ENCODE measurements around the gene RPS18. TPM values are rescaled to one million over a fixed set of nuclear protein-coding genes. Genes with fewer than 3 reads are reported as not detected.

RPS18 gene
- 2,439 to 2,832 TPM (median 2,552 TPM) in 5 replicates for total RNA-seq (2022; extraction: Qiagen RNA extraction; ENCODE audit: low read depth)

DNA sequence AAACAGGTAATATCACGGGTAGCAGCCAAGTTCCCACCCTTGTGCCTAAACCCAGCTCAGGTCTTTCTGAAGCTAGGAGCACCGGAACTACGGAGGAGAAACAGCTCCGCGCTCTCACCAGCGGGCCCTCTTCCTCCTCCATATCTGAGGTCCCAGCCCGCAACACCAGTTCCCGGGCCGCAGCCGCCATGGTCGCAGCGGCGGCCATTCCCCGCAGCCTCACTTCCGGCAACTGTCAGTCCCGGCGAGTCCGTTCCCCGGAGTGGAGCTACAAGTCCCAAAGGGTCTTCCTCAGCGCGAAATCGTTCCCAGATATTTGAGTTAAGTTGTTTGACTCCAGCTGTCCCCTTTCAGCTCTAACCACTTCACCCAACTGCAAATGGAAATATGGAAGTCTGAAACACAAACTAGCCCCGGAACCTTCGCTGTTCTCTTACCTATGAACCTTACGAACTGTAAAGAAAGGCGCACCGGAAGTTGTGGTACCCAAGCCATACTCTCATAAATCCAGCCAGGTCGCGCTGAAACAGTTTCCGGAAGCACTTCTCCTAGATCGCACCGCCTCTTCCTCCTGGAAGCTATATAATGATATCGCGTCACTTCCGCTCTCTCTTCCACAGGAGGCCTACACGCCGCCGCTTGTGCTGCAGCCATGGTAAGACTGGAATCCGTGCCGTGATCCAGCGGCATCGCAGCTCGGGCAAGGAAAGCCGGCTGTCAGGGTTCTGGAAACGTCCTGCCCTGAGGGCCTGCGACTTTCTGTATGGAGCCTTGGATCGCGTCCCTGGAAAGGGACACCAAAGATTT is at the start of gene RPS18, which contains the start of gene VPS52:
Gene RPS18, plus strand, starts transcription at position 608 of the 807 bp plus-strand sequence. Its CDS starts 45 bp downstream, at position 653.
Gene VPS52, minus strand, starts transcription at position 409 of the 807 bp plus-strand sequence. Its CDS starts 201 bp downstream, at position 208.

DNA sequence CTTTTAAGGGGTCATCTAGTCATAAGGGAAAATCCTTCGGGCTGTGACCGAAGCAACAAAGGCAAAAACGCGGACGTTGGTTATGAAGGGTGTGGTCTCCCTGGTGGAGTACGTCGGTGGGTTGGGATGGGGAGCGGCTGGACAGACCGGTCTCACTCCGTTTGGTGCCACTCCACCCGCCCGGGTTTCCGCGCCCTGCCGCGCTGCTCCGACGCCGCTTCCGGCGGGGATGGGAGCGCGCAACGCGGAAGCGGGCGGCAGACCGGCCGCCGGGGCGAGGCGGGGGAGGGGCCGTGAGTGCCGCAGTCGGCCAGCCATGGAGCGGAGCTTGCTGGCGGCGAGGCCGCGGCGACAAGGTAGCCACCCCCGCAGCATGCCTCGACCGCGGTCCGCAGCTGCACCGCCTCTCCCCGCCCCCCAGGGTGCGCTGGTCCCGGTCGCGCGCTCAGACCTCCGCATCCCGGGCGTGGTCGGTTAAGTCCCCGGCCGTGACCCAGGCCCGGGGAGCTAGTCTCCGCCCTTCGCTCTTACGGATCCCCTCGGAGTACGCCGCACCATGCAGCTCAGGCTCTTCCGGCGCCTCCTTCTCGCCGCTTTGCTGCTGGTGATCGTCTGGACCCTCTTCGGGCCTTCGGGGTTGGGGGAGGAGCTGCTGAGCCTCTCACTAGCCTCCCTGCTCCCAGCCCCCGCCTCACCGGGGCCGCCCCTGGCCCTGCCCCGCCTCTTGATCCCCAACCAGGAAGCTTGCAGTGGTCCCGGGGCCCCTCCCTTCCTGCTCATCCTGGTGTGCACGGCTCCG is 5.2 kb downstream of the RPS18 start, which contains the start of gene B3GALT4:
Gene B3GALT4, plus strand, starts transcription at position 260 of the 799 bp plus-strand sequence. Its CDS starts 297 bp downstream, at position 557.

DNA sequence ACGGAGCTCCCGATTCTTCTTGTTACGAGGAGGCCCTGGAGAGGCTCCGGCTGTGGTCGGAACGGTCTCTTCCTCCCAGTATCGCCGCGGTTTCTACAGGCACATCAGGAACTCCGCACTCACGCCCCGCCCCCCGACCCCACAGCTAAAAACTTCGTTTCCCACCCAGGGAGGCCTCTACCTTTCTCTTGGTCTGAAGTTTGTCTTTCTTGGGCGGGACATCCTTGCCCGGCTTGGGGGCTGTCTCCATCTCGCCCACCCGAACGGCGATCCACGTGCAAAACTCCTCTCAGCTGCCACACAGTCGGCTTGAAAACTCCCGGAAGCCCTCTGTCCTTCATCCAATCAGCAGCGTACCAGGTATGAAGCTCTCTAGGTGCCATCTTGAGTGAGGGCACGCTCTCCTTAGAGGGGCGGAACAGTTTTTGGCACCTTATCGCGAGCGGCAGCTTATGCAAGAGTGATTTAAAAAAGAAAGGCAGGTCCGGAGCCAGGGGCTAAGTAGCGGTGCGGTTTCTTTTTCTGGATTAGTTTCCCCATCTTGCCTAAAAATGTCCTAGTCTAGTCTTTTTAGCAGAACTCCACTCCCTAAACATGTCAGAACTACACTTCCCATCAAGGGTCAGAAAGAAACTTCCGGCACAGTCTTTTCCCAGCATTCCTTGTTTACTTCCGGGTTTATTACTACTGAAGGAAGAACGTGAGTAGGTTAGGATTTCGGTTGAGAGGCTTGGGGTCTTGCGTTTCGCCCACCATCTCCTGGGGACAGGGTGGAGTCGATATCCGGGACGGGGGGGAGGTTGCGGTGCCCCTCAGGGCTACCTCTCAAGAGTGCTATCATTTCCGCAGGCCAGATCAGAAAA is 17.3 kb downstream of the RPS18 start, which contains the start of the genes PFDN6 and WDR46:
Gene PFDN6, plus strand, starts transcription at position 681 of the 863 bp plus-strand sequence. CDS start 256 bp downstream, outside the sequence.
Gene WDR46, minus strand, starts transcription at position 319 of the 863 bp plus-strand sequence. Its CDS starts 69 bp downstream, at position 250.

DNA sequence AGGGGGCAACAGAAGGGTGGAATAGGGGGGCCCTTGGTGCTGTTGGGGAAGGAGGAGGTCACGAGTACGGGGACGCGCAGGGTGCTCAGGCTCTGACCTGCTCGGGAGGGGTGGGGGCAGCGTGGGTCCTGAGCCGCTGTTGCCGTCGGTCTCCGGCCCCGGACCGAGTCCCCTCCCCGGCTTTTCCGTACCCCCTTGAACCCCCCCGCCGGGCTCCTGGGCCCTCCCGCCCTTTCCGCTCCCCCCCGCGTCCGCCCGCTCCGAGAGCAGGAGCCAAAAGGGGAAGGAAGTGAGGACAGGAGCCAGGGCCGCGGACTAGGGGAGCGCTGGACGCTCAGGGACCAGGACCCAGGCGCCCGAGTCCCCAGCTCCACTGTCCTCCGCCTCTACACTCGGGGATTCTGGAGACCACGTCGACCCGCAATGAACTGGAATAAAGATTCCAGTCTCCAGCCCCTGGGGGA is 26.9 kb downstream of the RPS18 start, which contains the start of gene RGL2:
Gene RGL2, minus strand, starts transcription at position 170 of the 464 bp plus-strand sequence. CDS start 332 bp downstream, outside the sequence.

DNA sequence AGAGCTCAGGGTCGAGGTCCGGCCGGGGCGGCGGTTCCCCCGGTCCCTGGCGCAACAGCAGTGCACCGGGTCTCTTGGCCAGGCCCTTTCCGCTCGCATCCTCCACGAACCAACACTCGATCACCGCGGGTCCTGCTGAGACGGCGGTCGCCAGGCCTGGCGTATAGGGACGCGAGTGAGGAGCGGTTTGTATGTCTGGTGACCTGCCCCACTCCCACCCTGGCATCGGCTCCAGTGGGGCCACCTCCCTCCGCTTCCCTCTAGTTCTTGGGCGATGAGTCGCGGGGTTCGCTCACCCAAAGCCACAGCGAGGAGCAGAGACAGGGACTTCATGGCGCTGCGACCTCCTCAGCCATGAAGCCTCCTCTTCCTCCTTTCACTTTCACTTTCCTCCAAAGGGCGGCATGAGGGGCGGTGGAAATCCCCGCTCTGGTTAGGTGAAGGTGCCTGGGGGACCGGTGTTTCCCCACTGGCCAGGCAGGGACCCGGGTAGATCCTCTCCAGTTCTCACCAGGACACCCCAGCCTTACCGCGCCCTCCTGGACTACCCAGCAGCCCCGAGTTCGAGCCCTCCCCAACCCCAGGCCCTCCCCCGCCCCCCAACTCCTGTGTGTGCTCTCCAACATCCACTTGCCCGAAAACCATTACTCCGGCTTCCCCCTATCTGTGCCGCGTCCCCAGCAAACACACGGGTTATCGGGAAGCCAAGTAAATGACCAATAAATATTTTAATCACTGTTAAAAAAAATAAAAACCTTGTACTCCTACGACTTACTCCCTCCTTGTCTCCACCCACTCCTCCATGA is 42.0 kb downstream of the RPS18 start, which contains the start of gene TAPBP:
Gene TAPBP, minus strand, starts transcription at position 370 of the 806 bp plus-strand sequence. Its CDS starts 37 bp downstream, at position 333.

DNA sequence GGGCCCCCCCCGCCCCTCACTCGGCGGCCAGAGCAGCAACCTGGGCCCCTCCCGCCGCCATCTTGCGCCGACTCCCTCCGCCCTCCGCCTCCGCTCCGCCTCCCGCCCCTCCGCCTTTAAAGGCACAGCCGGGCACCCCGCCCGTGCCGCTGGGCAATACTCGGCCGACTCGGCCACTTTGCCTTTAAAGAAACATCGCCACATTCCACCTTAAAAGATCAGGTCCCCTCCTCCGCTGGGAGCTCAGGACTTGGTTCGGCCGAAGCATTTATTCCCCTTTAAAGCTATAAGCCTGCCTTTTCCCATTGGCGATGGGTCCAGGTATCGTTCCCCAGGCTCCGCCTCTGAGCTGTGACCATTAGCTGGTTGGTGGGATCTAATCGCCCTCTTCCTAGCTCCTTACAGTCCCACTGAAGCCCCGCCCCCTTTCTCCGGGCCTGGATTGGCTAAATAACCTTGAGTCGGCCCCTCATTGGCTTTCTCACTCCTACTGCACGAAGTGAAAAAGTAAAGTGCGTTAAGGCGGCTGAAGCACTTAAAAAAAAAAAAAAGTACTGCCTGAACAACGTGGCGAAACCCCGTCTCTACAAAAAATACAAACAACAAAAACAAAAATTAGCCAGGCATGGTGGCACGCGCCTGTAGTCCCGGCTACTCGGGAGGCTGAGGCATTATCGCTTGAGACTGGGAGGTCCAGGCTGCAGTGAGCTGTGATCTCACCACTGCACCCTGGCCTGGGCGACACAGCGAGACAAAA is 46.0 kb downstream of the RPS18 start, which contains the start of gene ZBTB22:
Gene ZBTB22, minus strand, starts transcription at position 76 of the 757 bp plus-strand sequence. CDS start 828 bp downstream, outside the sequence.

Other genes with a start within 250 kb of the RPS18 start
- gene HLA-DPA1, start 198.4 kb upstream of the RPS18 start, total RNA-seq (2022; extraction: Qiagen RNA extraction; ENCODE audit: low read depth): 0.10 TPM in 1 of 5 replicates, not detected in the others
- not detected in 5 replicates for gene HLA-DPB1, start 196.1 kb upstream of the RPS18 start, total RNA-seq (2022; extraction: Qiagen RNA extraction; ENCODE audit: low read depth)
- gene COL11A2, start 79.6 kb upstream of the RPS18 start, total RNA-seq (2022; extraction: Qiagen RNA extraction; ENCODE audit: low read depth): 0.72 to 1.3 TPM (median 0.89 TPM) in 5 replicates
- 15.3 to 22.5 TPM (median 21.5 TPM) in 5 replicates for gene RXRB, start 71.4 kb upstream of the RPS18 start, total RNA-seq (2022; extraction: Qiagen RNA extraction; ENCODE audit: low read depth)
- gene SLC39A7, start 71.2 kb upstream of the RPS18 start, total RNA-seq (2022; extraction: Qiagen RNA extraction; ENCODE audit: low read depth): 107 to 124 TPM (median 114 TPM) in 5 replicates
- 13.1 to 16.0 TPM (median 14.4 TPM) in 5 replicates for gene HSD17B8, start 67.4 kb upstream of the RPS18 start, total RNA-seq (2022; extraction: Qiagen RNA extraction; ENCODE audit: low read depth)
- 20.4 to 27.4 TPM (median 26.6 TPM) in 5 replicates for gene RING1, start 63.6 kb upstream of the RPS18 start, total RNA-seq (2022; extraction: Qiagen RNA extraction; ENCODE audit: low read depth)
- gene VPS52, start 199 bp upstream of the RPS18 start, total RNA-seq (2022; extraction: Qiagen RNA extraction; ENCODE audit: low read depth): 15.2 to 19.0 TPM (median 18.3 TPM) in 5 replicates
- 0.48 to 0.70 TPM (median 0.67 TPM) in 5 replicates for gene B3GALT4, start 5.0 kb downstream of the RPS18 start, total RNA-seq (2022; extraction: Qiagen RNA extraction; ENCODE audit: low read depth)
- gene WDR46, start 17.2 kb downstream of the RPS18 start, total RNA-seq (2022; extraction: Qiagen RNA extraction; ENCODE audit: low read depth): 53.1 to 58.4 TPM (median 55.3 TPM) in 5 replicates
- 98.0 to 119 TPM (median 106 TPM) in 5 replicates for gene PFDN6, start 17.5 kb downstream of the RPS18 start, total RNA-seq (2022; extraction: Qiagen RNA extraction; ENCODE audit: low read depth)
- gene RGL2, start 26.9 kb downstream of the RPS18 start, total RNA-seq (2022; extraction: Qiagen RNA extraction; ENCODE audit: low read depth): 13.2 to 15.1 TPM (median 13.8 TPM) in 5 replicates
- gene TAPBP, start 42.0 kb downstream of the RPS18 start, total RNA-seq (2022; extraction: Qiagen RNA extraction; ENCODE audit: low read depth): 40.3 to 49.1 TPM (median 44.2 TPM) in 5 replicates
- gene ZBTB22, start 45.7 kb downstream of the RPS18 start, total RNA-seq (2022; extraction: Qiagen RNA extraction; ENCODE audit: low read depth): 3.3 to 4.9 TPM (median 3.9 TPM) in 5 replicates
- 36.9 to 41.1 TPM (median 39.0 TPM) in 5 replicates for gene DAXX, start 50.9 kb downstream of the RPS18 start, total RNA-seq (2022; extraction: Qiagen RNA extraction; ENCODE audit: low read depth)
- gene KIFC1, start 119.7 kb downstream of the RPS18 start, total RNA-seq (2022; extraction: Qiagen RNA extraction; ENCODE audit: low read depth): 38.1 to 49.0 TPM (median 43.7 TPM) in 5 replicates
- 18.0 to 19.4 TPM (median 18.5 TPM) in 5 replicates for gene PHF1, start 138.9 kb downstream of the RPS18 start, total RNA-seq (2022; extraction: Qiagen RNA extraction; ENCODE audit: low read depth)
- gene CUTA, start 146.0 kb downstream of the RPS18 start, total RNA-seq (2022; extraction: Qiagen RNA extraction; ENCODE audit: low read depth): 183 to 231 TPM (median 202 TPM) in 5 replicates
- 4.2 to 7.9 TPM (median 5.1 TPM) in 5 replicates for gene SYNGAP1, start 148.0 kb downstream of the RPS18 start, total RNA-seq (2022; extraction: Qiagen RNA extraction; ENCODE audit: low read depth)
- gene ZBTB9, start 182.5 kb downstream of the RPS18 start, total RNA-seq (2022; extraction: Qiagen RNA extraction; ENCODE audit: low read depth): 12.0 to 12.6 TPM (median 12.4 TPM) in 5 replicates